Fibroblast of lung (primary cell): ENCODE measurements around the gene ADAMTS3. TPM values are rescaled to one million over a fixed set of nuclear protein-coding genes. Genes with fewer than 3 reads are reported as not detected.
A peak's percentile ranks its signal among the peaks of the same experiment; 100 is the strongest.

Experiments
- DNase-seq, 2 donors: peaks; one replicate each; pipeline versions ENCODE4 v3.0.0 to v3.0.0-alpha.2; 2010; ENCODE audit warnings: low read depth in 2 of 2
- H2AFZ ChIP-seq: 2 replicates; pipeline ENCODE4 v1.5.1; 2012; ENCODE audit warnings: low read length, control low read depth, inconsistent platforms
- H3K27ac ChIP-seq: 2 replicates; pipeline ENCODE4 v1.5.1; 2011; ENCODE audit warnings: low read length, control low read depth; ENCODE audit not compliant: insufficient read depth
- H3K27me3 ChIP-seq: 2 replicates; pipeline ENCODE4 v1.5.1; 2011; ENCODE audit warnings: mild to moderate bottlenecking, low read length; ENCODE audit not compliant: control insufficient read depth, insufficient read depth
- H3K36me3 ChIP-seq: 2 replicates; pipeline ENCODE4 v1.5.1; 2011; ENCODE audit warnings: low read length; ENCODE audit not compliant: control insufficient read depth, insufficient read depth
- H3K4me1 ChIP-seq: 2 replicates; pipeline ENCODE4 v1.5.1; 2011; ENCODE audit warnings: low read length; ENCODE audit not compliant: control insufficient read depth, insufficient read depth; ENCODE audit errors: extremely low read depth
- H3K4me2 ChIP-seq: 2 replicates; pipeline ENCODE4 v1.5.1; 2011; ENCODE audit warnings: low read length, control low read depth; ENCODE audit not compliant: insufficient read depth; ENCODE audit errors: extremely low read depth
- H3K4me3 ChIP-seq, 4 experiments: fragments of 200-600 bp in 1 of 4; sonication (generic) in 1 of 4; replicated peaks in 1 of 4; 2 replicates each; pipeline ENCODE4 v1.5.1; 2011 to 2016; ENCODE audit warnings: low read length in 4 of 4, low read depth in 3 of 4, mild to moderate bottlenecking in 3 of 4, control low read depth in 2 of 4, inconsistent platforms in 1 of 4, mixed read lengths in 1 of 4; ENCODE audit not compliant: insufficient read depth in 1 of 4; ENCODE audit errors: control extremely low read depth in 1 of 4
- H3K79me2 ChIP-seq: 2 replicates; pipeline ENCODE4 v1.5.1; 2012; ENCODE audit warnings: mild to moderate bottlenecking, low read length, inconsistent platforms; ENCODE audit not compliant: control insufficient read depth, insufficient read depth
- H3K9ac ChIP-seq: 2 replicates; pipeline ENCODE4 v1.5.1; 2011; ENCODE audit warnings: mild to moderate bottlenecking, low read length, control low read depth; ENCODE audit not compliant: insufficient read depth
- H3K9me3 ChIP-seq: 2 replicates; pipeline ENCODE4 v1.5.1; 2012; ENCODE audit warnings: low read depth, low read length; ENCODE audit not compliant: control insufficient read depth, insufficient read depth
- H4K20me1 ChIP-seq: 2 replicates; pipeline ENCODE4 v1.5.1; 2011; ENCODE audit warnings: low read length; ENCODE audit not compliant: control insufficient read depth, insufficient read depth; ENCODE audit errors: extremely low read depth
- EZH2 ChIP-seq: IDR thresholded peaks from 2 replicates; pipeline ENCODE4 v1.5.1; 2012; ENCODE audit warnings: low read length, control low read depth, mild to moderate bottlenecking; ENCODE audit errors: missing control alignments
- polyA plus RNA-seq, 2 donors: library from polyadenylated mRNA; depleted of rRNA in 1 of 2; stranded (reverse) in 1 of 2; unstranded in 1 of 2; fragments of >200 nt; gene quantifications; 2 replicates each; pipeline ENCODE4 v1.2.1, GENCODE V29; 2011 to 2012; ENCODE audit warnings: missing spikeins in 1 of 2
- total RNA-seq: library from RNA; depleted of rRNA; stranded (reverse); fragments of >200 nt; gene quantifications from 2 replicates; pipeline ENCODE4 v1.2.1, GENCODE V29; 2014
- TF ChIP-seq, protein P1 (sequence below), 2 donors: IDR thresholded peaks in 1 of 2; conservative IDR thresholded peaks in 1 of 2; 1 replicate in 1 of 2; 2 replicates in 1 of 2; pipeline ENCODE4 v1.5.1; 2011 to 2012; ENCODE audit warnings: low read length in 2 of 2, control low read depth in 1 of 2, inconsistent platforms in 1 of 2, low read depth in 1 of 2, mild to moderate bottlenecking in 1 of 2

Gene ADAMTS3
- total and polyA plus RNA-seq, 2 donors (not counting 1 experiment from before 2014, with no cell fraction given), result 0.86 to 2.1 TPM

DNA sequence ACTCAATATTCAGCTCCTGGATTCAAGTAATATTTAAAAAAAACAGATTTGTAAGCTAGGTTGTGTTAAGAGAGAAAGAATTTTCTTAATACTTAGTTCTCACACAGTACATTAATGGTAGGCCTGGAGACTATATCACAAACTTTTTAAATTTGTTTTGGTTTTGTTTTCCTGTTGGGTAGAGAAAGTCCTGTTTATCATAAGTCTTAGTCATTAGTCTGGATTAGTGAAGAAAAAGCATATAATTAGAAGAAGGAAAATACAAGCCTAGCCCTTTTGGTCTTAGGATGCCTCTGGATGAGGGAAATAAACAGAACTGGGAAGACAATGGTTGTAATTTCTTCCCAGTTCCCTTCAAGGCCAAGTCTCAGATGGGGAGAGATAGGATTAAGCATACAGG lies 163.6 kb downstream of the ADAMTS3 start:
- H3K27ac ChIP-seq, result no peak overlapping the region
- no peaks in the 10 kb centered on the region for H3K36me3 ChIP-seq
- H3K4me2 ChIP-seq, result no peak overlapping the region
- TF ChIP-seq, protein P1, sequence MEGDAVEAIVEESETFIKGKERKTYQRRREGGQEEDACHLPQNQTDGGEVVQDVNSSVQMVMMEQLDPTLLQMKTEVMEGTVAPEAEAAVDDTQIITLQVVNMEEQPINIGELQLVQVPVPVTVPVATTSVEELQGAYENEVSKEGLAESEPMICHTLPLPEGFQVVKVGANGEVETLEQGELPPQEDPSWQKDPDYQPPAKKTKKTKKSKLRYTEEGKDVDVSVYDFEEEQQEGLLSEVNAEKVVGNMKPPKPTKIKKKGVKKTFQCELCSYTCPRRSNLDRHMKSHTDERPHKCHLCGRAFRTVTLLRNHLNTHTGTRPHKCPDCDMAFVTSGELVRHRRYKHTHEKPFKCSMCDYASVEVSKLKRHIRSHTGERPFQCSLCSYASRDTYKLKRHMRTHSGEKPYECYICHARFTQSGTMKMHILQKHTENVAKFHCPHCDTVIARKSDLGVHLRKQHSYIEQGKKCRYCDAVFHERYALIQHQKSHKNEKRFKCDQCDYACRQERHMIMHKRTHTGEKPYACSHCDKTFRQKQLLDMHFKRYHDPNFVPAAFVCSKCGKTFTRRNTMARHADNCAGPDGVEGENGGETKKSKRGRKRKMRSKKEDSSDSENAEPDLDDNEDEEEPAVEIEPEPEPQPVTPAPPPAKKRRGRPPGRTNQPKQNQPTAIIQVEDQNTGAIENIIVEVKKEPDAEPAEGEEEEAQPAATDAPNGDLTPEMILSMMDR (conservative IDR thresholded peaks at IDR 0.05 in 1 of 2, IDR thresholded peaks at IDR 0.05 in 1 of 2; ENCODE audit: low read depth in 1 of 2, low read length in 2 of 2), result no peak
- no peak for TF ChIP-seq EZH2
- no peaks in the 10 kb centered on the region for H3K79me2 ChIP-seq
- no peaks in the 10 kb centered on the region for H3K27me3 ChIP-seq
- no peaks in the 10 kb centered on the region for H3K4me1 ChIP-seq
- no peak overlapping the region for H3K4me3 ChIP-seq
- H2AFZ ChIP-seq, result no peak overlapping the region
- H3K9ac ChIP-seq, result no peak overlapping the region
- DNase-seq, result no peak
- no peaks in the 10 kb centered on the region for H4K20me1 ChIP-seq
- no peaks in the 10 kb centered on the region for H3K9me3 ChIP-seq

DNA sequence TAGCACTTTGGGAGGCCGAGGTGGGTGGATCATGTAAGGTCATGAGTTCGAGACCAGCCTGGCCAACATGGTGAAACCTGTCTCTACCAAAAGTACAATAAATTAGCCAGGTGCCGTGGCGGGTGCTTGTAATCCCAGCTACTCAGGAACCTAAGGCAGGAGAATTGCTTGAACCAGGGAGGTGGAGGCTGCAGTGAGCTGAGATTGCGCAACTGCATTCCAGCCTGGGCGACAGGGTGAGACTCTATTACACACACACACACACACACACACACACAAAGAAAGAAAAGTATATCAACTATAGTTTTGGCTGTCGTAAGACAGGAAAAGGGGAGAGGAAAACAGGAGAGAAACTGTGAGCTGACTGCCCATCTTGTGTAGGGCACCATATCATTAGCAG lies 171.7 kb downstream of the ADAMTS3 start:
- H3K79me2 ChIP-seq, result no peaks in the 10 kb centered on the region
- no peaks in the 10 kb centered on the region for H3K27me3 ChIP-seq
- no peak overlapping the region for H3K27ac ChIP-seq
- H3K4me2 ChIP-seq, result no peak overlapping the region
- TF ChIP-seq EZH2, result no peak
- TF ChIP-seq, protein P1 (conservative IDR thresholded peaks at IDR 0.05 in 1 of 2, IDR thresholded peaks at IDR 0.05 in 1 of 2; ENCODE audit: low read depth in 1 of 2, low read length in 2 of 2), result no peak
- H3K4me3 ChIP-seq, result no peak overlapping the region
- H3K9ac ChIP-seq, result no peak overlapping the region
- DNase-seq, result peak; percentile 11 to 19
- no peaks in the 10 kb centered on the region for H3K4me1 ChIP-seq
- H3K36me3 ChIP-seq, result no peaks in the 10 kb centered on the region
- no peaks in the 10 kb centered on the region for H4K20me1 ChIP-seq
- H2AFZ ChIP-seq, result no peak overlapping the region
- no peaks in the 10 kb centered on the region for H3K9me3 ChIP-seq

DNA sequence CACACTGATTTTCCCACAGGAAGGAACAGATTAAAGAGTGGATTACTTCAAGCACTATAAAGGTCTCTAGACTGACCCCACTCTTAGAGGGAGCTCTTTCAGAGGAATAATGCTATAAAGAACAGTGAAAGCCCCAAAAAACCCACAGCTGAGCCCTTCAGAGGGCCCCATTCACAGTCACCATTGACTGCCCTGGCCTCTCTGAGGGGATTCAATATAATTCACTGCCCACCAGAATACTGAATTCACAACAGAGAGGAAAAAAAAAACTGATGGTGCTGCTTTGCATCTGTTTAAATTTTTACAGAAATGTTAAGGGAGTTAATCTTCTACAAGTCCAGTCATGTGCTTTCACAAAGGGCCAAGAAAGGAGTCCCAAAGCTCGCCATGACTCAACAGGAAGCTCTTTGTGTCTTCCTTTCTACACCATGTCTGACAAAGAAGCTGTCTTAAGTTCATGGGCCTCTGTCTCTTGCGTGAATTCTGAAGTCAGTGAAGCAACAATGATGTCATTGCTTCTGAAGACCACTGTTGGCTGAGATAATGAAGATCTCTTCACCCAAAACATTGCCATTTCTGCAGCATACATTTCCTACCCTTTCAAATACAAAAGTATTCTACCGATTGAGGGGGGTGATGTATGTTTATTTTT lies 174.9 kb downstream of the ADAMTS3 start:
- Histone ChIP-seq H3K4me3 (no peak overlapping the region), H3K79me2 (no peaks in the 10 kb centered on the region), H3K27ac (no peak overlapping the region), H3K4me1 (peaks cover 2% of the 10 kb centered on the region), H3K27me3 (no peaks in the 10 kb centered on the region), H3K9ac (no peak overlapping the region), H3K36me3 (no peaks in the 10 kb centered on the region), H3K4me2 (no peak overlapping the region), H4K20me1 (no peaks in the 10 kb centered on the region), H3K9me3 (no peaks in the 10 kb centered on the region), H2AFZ (no peak overlapping the region)
- TF ChIP-seq, protein P1 (conservative IDR thresholded peaks at IDR 0.05 in 1 of 2, IDR thresholded peaks at IDR 0.05 in 1 of 2; ENCODE audit: low read depth in 1 of 2, low read length in 2 of 2), result no peak
- no peak for TF ChIP-seq EZH2
- DNase-seq, result peak in 1 of 2 donors; percentile 19
